HepG2 (cell line): ENCODE results near the gene NUAK2. TPM values are rescaled to one million over a fixed set of nuclear protein-coding genes. Genes with fewer than 3 reads are reported as not detected.

Experiments
- IRF9 ChIP-seq: sonication (generic); formaldehyde crosslinking; IDR thresholded peaks from 2 replicates; pipeline ENCODE4 v1.8.0; 2022; ENCODE audit warnings: missing genetic modification reagents, mild to moderate bottlenecking, borderline replicate concordance
- JARID2 ChIP-seq: sonication (generic); formaldehyde crosslinking; IDR thresholded peaks from 2 replicates; pipeline ENCODE4 v1.8.1; 2023; ENCODE audit warnings: missing genetic modification reagents, inconsistent platforms; ENCODE audit not compliant: insufficient replicate concordance
- KDM3A ChIP-seq: IDR thresholded peaks from 2 replicates; pipeline ENCODE4 v1.6.1; 2018; ENCODE audit warnings: low read depth, missing compliant biosample characterization
- KDM4B ChIP-seq: sonication (generic); formaldehyde crosslinking; IDR thresholded peaks from 2 replicates; pipeline ENCODE4 v1.4.0; 2020; ENCODE audit warnings: missing genetic modification reagents
- MIER2 ChIP-seq: IDR thresholded peaks from 2 replicates; pipeline ENCODE4 v1.6.1; 2016; ENCODE audit warnings: missing biosample characterization, missing genetic modification reagents
- MXD1 ChIP-seq: sonication (generic); formaldehyde crosslinking; IDR thresholded peaks from 2 replicates; pipeline ENCODE4 v1.4.0; 2020; ENCODE audit warnings: mild to moderate bottlenecking, missing genetic modification reagents
- NAIF1 ChIP-seq: sonication (generic); formaldehyde crosslinking; IDR thresholded peaks from 2 replicates; pipeline ENCODE4 v1.5.0; 2020; ENCODE audit warnings: mild to moderate bottlenecking, missing genetic modification reagents, borderline replicate concordance
- NCOA5 ChIP-seq: sonication (generic); formaldehyde crosslinking; IDR thresholded peaks from 2 replicates; pipeline ENCODE4 v1.4.0; 2020; ENCODE audit warnings: missing genetic modification reagents
- POGZ ChIP-seq: sonication (generic); formaldehyde crosslinking; IDR thresholded peaks from 2 replicates; pipeline ENCODE4 v1.4.0; 2020; ENCODE audit warnings: mild to moderate bottlenecking, missing genetic modification reagents
- RARG ChIP-seq: sonication (generic); formaldehyde crosslinking; IDR thresholded peaks from 2 replicates; pipeline ENCODE4 v1.4.0; 2020; ENCODE audit warnings: low read depth, mild to moderate bottlenecking, missing genetic modification reagents
- RERE ChIP-seq: IDR thresholded peaks from 2 replicates; pipeline ENCODE4 v1.6.1; 2016; ENCODE audit warnings: low read depth, missing genetic modification reagents, missing compliant biosample characterization
- SRY ChIP-seq: sonication (generic); formaldehyde crosslinking; IDR thresholded peaks from 2 replicates; pipeline ENCODE4 v1.8.0; 2022; ENCODE audit warnings: mild to moderate bottlenecking, missing genetic modification reagents
- STAT6 ChIP-seq: sonication (generic); formaldehyde crosslinking; IDR thresholded peaks from 2 replicates; pipeline ENCODE4 v1.4.0; 2020; ENCODE audit warnings: missing genetic modification reagents, mild to moderate bottlenecking, borderline replicate concordance
- YY1 ChIP-seq: IDR thresholded peaks from 2 replicates; pipeline ENCODE4 v1.6.1; 2011; ENCODE audit warnings: low read length, low read depth, moderate library complexity, mild to moderate bottlenecking; ENCODE audit not compliant: insufficient read depth, insufficient replicate concordance
- ZBTB33 ChIP-seq: sonication (generic); formaldehyde crosslinking; IDR thresholded peaks from 2 replicates; pipeline ENCODE4 v1.4.0; 2020; ENCODE audit warnings: missing genetic modification reagents
- ZNF788 ChIP-seq: sonication (generic); formaldehyde crosslinking; IDR thresholded peaks from 2 replicates; pipeline ENCODE4 v1.5.0; 2020; ENCODE audit warnings: mild to moderate bottlenecking, missing genetic modification reagents, borderline replicate concordance
- ZNF850 ChIP-seq: sonication (generic); formaldehyde crosslinking; conservative IDR thresholded peaks from 2 replicates; pipeline ENCODE4 v1.9.0; 2021; ENCODE audit warnings: mild to moderate bottlenecking, missing genetic modification reagents
- polyA plus RNA-seq, 8 experiments: library from polyadenylated mRNA; depleted of rRNA in 3 of 8; stranded (reverse) in 7 of 8; unstranded in 1 of 8; fragments of >200 nt; fragmentation: Illumina TruSeq in 4 of 8; extraction: Trizol in 4 of 8; gene quantifications; 2 replicates each; pipeline versions ENCODE4 v1.2.1 to v1.2.3, GENCODE V29; 2011 to 2016; ENCODE audit warnings: low read depth in 4 of 8, missing spikeins in 1 of 8, mixed read lengths in 1 of 8; ENCODE audit not compliant: insufficient read depth in 1 of 8
- total RNA-seq, 5 experiments: library from RNA; depleted of rRNA; stranded (reverse); fragments of >200 nt; fragmentation: Illumina TruSeq; extraction: Trizol; gene quantifications; 2 replicates each; pipeline ENCODE4 v1.2.3, GENCODE V29; 2016; ENCODE audit warnings: low read depth in 1 of 5

NUAK2 gene
- total and polyA plus RNA-seq, 2 of the 13 experiments (the other 11 are each of a cell fraction or from before 2014, with no cell fraction given) = 0.75 to 1.1 TPM

GRCh38 chr1:205301205-205301821, 20.2 kb downstream of the NUAK2 start (continued):
- TF ChIP-seq MXD1 (CRISPR knock-in tag) (no peak), SRY (no peak), RARG (CRISPR knock-in tag) (no peak), STAT6 (no peak), ZBTB33 (CRISPR knock-in tag) (peak; percentile 19; the same call in 1 of the 2 replicates), POGZ (CRISPR knock-in tag) (peak; percentile 52; the same call in 1 of the 2 replicates), MIER2 (CRISPR knock-in tag) (no peak; the same call in 1 of the 2 replicates), JARID2 (CRISPR knock-in tag) (no peak), ZNF788 (CRISPR knock-in tag) (peak; percentile 87; the same call in 1 of the 2 replicates), RERE (CRISPR knock-in tag) (no peak; the same call in 1 of the 2 replicates), IRF9 (CRISPR knock-in tag) (no peak), NCOA5 (CRISPR knock-in tag) (no peak), KDM3A (CRISPR knock-in tag) (0 out of 2 replicates have a peak, but pooled peaks have one; percentile 74), YY1 (no peak), ZNF850 (CRISPR knock-in tag) (no peak), KDM4B (CRISPR knock-in tag) (0 out of 2 replicates have a peak, but pooled peaks have one; percentile 41), NAIF1 (no peak)
